ENCODE results near the gene DHX35.
"Not testable (repeated sequence)": the region's sequence is repeated elsewhere in the genome, so short reads cannot be mapped to it uniquely, and the experiment has no call there.

Gene DHX35

DNA sequence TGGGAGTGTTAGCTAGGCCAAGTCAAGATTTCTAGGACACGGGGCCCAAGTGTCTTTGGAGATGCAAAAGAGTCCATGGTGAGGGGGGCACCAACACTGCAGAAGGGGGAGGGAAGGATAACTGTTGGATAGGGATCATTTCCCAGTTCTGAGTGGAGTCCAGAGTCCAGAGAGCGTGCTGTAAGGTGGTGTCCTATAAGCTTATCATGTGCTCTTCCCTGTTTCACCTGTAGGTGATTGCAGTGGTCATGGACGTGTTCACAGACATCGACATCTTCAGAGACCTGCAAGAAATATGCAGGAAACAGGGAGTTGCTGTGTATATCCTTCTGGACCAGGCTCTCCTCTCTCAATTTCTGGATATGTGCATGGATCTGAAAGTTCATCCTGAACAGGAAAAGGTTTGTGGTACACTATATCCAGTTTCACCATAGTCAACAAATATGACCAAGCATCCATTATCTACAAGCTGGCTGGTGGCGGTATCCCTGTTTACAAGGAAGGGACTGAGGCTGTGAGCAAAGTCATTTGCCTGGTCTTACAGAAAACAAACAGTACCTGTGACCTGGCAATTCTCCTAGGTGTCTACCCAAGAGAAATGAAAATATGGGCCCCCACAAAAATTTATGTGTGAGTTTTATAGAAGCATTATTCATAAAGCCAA lies 20.3 kb upstream of the DHX35 start:
- no peak for FAIRE-seq

DNA sequence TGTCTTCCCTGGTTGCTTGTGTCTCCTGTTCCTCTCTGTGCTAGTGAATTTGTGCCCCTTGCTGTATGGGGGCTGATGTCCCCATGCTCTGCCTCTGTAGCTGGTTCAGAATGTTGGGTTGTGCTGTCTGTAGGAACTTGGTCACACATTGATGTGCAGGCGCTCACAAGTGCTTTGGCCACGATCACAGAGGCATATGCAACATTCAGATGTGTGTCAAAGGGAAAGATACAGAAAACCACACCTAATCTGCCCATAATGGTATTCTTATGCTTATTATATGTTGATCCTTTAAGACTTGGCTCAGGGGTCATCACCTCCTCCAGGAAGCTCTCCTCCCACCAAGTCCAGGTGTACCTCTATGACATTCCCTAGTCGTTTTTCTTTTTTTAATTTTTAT lies 17.1 kb upstream of the DHX35 start:
- FAIRE-seq, result no peak

DNA sequence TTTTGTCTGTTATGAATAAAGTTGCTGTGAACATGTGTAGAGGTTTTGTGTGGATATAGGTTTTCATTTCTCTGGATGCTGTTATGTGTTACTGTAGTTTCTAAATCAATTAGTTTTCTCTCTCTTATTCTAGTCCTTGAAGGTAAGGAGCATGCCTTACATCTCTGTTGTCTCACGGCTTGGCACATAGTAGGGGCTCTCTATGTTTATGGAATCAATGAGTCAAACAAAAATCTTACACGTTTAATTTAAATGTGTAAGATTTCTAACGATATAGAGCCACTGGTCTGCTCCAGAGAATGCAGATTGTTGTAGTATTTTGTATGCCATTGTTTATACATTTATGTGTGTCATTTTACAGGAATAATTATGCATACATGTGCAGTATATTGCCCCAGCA lies 15.3 kb upstream of the DHX35 start:
- no peak for FAIRE-seq

DNA sequence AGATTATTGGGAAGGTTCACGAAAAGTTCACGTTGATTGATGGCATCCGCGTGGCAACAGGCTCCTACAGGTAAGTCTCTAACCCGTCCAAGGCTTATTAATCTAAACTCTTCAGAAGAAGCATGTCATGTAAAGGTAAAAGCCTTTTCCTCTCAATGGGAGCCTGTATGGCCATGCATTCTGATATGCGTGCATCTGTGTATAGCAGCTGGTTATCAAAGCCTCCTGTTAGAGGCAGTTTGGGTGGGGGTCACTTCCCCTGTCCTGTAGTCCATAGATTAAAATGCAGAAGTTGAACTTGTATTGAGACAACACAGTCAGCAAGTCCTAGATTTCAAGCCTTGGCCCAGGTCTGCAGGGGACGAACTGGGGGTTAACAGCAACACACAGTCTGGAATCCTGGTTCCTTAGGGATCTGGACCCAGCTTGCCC lies 14.2 kb upstream of the DHX35 start:
- FAIRE-seq, result no peak

DNA sequence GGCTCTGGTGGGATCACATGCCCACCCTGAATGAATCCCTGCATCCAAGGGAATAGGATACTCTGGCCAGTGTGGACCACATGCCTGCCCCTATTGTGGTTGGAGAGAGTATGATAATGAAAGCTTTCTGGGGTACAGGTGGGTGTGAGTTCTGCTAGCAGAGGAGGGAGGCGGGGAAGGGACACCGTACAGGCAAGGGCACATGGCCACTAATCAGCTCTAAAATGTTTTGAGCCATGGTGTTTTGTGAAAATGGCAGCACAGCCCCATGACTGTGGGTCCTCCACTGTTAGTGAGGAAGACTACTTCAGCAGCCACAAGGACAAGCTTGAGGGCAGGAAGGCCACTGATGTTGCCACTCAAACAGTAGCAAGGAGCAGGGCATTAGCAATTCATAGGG lies 11.9 kb upstream of the DHX35 start:
- FAIRE-seq, result no peak

DNA sequence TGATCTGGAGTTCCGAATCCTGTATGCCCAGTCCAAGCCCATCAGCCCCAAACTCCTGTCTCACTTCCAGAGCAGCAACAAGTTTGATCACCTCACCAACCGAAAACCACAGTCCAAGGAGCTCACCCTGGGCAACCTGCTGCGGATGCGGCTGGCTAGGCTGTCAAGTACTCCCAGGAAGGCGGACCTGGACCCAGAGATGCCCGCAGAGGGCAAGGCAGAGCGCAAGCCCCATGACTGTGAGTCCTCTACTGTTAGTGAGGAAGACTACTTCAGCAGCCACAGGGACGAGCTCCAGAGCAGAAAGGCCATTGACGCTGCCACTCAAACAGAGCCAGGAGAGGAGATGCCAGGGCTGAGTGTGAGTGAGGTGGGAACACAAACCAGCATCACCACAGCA lies 10.5 kb upstream of the DHX35 start:
- no peak for FAIRE-seq

DNA sequence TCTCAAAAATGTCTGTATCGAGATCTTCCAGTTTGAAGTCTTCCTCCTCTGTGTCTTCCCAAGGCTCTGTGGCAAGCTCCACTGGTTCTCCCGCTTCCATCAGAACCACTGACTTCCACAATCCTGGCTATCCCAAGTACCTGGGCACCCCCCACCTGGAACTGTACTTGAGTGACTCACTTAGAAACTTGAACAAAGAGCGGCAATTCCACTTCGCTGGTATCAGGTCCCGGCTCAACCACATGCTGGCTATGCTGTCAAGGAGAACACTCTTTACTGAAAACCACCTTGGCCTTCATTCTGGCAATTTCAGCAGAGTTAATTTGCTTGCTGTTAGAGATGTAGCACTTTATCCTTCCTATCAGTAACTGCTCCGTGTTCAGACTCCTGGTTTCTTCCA lies 10.0 kb upstream of the DHX35 start:
- no peak for FAIRE-seq

DNA sequence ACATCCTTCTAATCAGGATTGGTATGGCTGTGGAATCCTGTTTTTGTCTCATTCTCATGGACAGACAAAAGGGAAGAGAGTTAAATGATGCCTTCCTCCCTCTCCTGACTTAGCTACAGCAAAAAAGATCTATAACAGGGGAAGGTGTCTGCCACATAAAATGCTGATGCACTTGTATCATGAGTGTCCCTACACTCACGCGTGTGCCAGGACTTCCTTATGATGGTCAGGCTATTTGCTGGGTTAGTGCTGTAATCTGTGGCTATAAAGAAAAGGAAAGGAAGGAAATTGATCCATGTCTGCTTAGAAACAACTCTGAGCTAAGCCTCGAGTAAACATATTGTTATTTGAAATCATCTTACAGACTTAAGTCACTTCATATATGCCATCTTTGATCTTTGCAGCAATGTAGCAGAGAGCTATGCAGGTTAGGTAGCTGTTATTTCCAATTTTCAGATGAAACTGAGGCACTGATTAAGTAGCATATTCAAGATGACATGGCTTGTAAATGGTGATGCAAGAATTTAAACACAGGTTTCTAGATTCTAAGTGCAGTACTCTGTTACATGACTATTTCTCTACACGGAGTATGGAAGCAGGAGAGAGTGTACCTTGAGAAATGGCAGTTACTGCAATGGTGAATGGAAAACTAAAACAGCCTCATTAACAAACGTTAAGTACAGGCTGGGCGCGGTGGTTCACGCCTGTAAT lies 8.4 kb upstream of the DHX35 start:
- no peak for FAIRE-seq

DNA sequence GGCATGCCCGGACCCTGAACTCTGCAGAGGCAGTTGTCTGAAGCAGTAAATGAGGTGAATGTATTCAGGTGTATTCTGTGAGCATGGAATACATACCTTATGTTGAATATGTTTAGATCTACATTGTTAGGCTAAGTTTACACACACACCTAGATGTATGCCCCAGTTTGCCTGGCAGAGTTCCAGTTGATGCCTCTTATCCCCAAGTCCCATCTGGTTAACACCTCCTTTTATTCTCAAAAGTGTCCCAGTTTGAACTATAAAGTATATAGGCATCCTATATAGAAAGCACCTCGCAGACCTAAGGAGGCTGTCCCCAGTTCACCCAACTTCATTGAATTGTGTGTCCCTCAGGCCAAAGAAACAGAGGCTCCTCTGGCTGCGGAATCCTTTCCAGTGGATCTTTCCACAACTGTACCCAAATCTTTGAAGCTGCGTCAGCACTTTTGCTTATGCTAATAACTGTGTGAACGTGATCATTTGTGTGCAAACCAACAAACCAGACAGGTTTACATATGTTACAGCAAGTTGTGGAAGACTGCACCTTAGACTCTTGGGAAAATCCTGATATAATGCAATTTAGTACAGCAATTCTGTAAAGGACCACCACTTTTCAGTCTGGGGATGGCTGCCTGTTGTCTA lies 4.8 kb upstream of the DHX35 start:
- no peak for FAIRE-seq

DNA sequence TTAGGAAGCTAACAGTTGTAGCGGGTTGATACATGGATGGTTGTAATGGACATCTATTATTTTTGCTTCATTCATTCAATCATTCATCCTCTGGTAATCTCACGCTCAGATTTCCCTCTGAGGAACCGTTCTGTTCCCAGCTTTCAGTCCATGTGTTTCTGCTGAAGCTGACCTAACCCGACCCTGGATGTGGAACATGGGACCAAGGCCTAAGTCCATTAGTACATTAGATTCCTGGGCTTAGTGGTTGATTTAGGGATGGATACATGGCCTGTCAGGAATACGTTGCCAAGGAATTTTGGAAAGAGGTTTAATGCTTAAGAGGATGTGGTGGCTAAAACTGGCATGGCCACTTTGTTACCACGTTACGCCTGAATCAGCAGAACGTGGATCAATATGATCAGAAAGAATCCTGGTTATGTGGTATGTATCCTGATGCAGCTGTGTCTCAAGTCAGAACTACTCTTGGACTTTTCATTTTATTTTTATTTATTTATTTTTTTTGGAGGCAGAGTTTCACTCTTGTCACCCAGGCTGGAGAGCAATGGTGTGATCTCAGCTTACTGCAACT lies 4.1 kb upstream of the DHX35 start:
- FAIRE-seq, result no peak

DNA sequence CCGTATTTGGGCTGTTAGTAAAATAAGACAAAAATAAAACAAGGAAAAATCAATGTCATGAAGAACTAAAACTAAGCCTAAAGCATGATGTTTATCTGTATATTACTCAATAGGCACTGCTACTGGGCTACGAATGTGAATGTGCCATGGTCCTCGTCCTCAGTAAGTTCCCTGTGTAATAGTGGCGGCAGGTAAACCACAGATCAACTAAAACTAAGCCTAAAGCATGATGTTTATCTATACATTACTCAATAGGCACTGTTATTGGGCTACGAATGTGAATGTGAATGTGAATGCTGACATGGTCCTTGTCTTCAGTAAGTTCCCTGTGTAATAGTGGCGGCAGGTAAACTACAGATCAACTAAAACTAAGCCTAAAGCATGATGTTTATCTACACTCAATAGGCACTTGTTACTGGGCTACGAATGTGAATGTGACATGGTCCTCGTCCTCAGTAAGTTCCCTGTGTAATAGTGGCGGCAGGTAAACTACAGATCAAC lies 1.9 kb upstream of the DHX35 start:
- not testable (repeated sequence) for FAIRE-seq

DNA sequence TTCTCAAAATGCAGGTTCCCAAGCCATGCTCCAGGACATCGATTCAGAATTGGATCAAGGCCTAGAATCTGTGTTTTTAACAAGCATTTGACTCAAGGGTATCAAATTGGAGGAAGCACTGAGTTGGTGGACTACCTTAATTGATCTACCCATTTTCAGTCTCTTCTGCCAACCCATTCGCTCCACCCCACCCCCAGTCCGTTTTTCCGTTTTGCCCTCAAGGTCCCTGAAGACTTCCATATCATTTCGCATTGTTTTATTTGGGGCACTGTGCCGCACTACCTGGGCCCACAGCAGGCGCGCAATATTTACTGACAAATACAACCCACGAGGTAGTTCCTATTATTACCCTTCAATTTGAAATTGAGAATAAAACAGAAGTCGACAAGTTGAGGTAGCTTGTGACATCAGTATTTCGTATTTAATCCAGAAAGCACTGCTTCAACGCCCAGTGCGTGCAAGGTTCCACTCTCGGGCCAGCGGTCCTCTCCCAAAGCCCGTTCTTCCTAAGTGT lies 557 bp upstream of the DHX35 start:
- no peak for FAIRE-seq

DNA sequence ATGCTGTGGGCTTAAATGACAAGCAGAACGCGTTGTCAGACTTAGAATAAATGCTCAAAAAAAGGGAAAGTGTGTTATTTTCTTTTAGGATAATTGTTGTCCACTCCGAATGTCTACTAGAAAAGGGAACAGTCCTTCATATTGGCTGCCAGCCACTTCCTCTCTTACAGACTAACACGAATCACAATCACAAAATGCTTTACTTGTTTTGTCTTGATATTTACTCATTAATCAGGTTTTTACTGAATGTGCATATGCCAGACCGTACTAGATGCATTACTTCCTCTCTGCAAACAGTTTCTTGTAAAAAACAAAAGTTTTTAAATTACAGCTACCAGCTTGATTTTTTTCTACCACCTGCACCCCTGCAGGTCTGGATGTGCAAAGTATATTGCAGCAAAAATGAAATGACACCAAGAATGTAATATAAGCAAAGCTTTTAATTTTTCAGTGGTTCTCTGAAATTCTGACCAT lies 821 bp downstream of the DHX35 start:
- no peak for FAIRE-seq

DNA sequence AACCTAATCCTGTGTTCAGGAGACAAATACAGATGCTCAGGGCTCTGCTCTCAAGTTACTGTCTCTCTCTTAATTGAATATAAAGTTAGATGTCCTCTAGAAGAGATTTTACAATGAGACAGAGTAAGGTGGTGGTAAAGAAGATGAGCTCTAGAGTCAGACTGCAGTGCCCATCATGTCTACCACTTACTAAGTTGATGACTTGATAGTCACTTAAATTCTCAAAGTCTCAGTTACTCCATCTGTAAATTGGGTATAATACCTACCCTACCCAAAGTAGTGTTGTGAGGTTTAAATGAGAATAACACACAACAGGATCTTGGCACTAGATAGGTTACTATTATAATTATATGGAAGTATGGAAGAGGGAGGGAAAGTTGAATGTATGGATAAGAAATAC lies 1.6 kb downstream of the DHX35 start:
- FAIRE-seq, result no peak

DNA sequence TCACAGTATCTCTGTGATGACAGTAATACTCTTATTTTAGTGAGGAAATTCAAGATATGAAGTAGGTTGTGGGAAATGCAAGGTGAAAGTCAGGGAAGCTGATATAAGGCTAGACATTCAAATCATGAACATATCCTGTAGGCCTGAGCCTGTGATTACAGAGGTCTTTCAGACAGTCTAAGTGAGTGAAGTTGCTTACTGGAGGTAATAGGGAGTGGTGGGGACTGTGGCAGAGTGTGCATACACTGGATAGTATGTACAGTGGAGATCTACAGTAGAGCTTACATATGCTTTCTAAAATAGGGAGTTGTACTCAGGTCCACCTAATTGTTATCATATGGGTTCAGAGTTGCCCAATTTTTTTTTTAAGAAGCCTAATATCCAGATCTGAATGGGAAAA lies 3.1 kb downstream of the DHX35 start:
- FAIRE-seq, result no peak

DNA sequence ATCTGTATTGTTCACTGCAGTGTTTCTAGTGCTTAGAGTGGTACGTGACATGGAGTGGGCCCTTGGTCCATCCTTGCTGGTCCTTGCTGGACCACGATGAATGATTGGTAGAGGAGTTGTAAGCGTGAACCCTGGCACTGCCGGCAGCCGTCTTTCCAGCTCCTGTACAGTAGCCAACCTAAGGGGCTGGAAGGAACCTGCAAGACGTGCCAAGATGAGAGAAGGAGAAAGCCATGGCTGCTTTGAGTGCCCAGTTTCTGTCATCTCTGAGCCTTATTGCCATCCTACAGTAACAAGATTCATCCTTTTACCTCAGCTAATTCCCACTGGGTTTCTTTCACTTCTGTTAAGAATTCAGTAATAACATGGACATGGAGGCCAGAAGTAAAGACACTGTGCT lies 5.9 kb downstream of the DHX35 start:
- FAIRE-seq, result no peak

DNA sequence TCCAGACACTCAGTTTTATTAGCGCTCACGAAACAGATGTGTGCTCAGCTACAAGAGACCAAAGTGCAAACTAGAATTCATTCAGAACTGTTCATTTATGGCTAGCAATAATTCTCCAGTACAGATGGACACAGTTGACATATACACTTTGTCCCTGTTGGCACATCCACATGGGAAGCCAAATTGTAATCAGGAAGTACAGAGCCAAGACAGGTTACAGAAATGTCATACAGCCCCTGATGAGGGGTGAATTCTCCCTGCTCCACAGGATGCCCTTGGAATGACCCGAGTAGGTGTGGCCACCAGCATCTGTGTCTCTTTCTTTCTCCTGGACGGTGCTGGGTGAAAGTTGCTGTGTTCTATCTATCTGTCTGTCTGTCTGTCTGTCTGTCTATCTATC lies 7.6 kb downstream of the DHX35 start:
- FAIRE-seq, result no peak

DNA sequence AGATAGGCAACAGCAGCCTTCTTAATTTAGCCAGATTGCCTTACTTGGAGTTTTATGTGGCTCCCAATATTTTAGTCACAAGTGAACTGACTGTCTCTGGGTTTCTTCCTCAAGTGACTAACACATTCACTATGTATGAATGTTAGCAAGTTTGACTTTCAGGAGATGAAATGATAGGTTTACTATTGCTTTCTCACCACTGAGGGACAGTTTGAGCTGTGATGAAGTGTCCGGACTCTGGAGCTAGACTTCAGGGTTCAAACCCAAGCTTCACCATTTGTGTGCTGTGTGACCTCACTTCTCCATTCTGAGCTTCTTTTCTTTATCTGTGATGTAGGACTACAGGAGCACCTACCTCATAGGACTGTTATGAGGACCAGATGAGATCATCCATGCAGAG lies 8.2 kb downstream of the DHX35 start:
- no peak for FAIRE-seq

DNA sequence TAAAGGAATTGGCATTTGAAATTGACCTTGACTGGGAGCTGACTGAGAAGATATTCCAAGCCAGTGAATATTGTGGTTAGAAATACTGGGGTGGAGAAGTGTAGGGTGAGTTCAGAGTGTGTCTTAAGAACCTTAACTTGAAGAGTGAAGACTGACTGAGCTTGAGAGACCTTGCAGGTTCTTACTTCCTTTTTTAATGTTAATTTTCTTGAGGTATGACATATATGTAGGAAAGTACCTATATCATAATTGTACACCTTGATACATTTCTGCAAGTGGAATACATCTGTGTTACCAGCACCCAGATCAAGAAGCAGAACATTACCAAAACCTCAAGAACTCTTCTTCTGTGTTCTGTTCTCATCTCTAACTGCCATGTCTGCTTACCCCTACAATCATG lies 11.0 kb downstream of the DHX35 start:
- no peak for FAIRE-seq

DNA sequence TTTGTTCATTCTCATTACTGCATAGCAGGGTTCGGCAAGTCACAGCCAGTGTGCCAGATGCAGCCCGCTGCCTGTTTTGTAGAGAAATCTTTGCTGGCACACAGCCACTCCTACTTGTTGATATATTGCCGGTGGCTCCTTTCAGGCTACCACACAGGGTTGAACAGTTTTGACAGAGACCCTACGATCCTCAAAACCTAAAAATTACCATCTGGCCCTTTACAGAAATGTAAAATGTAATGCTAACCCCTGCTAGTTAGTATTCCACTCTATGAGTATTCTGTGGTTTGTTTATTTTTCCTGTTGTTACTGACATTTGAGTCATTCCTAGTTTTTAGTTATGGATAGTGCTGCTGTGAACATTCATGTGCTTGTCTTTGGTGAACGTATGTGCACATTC lies 11.5 kb downstream of the DHX35 start:
- no peak for FAIRE-seq

DNA sequence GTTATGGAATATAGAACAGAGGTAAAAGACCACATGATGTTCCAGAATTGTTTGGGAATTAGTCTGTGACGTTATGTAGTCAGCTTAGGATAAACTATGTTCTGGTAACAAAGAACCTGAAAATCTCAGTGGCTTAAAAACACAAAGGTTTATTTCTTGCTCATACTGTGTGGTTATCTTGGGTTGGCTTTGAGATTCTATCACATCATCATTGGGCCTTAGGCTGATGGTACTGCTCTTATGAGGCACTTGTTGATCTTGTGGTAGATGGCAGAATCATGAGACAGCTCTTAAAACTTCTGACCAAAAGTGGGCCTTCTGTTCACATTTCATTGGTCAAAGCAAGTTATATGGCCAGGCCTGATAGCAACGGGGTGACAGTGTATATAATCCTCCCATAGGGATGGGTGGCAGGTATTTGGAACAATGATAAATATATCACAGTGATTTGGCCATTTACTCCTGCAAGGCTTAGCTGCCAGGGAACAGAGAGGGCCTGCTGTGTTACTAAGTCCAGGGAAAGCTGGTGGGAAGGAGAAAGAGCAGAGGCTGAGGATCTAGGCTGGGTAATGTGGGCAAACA lies 13.5 kb downstream of the DHX35 start:
- no peak for FAIRE-seq

DNA sequence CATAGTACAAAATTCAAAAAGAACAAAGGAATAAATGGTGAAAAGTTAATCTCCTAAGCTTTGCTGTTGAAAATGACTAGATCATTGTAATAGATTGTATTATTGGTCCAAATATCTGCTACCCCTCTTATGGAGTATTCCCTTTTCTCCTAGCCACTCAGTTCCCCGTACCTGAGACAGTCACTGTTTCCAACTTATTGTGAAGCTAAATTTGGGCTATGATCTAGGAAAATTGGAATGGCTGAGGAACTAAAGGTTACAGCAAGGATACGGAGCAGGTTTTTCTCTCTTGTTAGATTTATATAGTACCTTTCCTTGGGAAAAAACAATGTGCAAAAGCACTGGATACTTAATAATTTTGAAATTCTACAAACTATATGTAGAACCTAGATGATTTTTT lies 17.3 kb downstream of the DHX35 start:
- no peak for FAIRE-seq

DNA sequence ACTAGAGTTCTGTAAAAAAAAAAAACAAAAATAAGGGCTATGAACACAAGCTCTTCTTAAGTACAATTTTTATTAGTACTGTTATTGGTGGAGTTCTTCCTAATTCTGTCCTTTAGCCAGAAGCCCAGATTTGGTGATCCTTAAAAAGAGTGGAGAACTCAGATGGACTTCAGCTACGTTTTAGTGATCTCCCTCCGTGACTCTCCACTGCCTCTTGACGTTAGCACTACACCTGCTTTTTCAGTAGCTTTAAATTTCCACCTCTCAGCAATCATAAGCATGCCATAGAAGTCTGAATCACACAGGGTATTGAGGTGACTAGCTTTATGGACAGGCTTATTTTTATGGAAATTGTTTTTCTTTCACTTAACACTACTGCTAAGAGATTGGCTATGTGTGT lies 17.7 kb downstream of the DHX35 start:
- no peak for FAIRE-seq
